ENCODE data around the gene UBIAD1.
"Not testable (repeated sequence)": the region's sequence is repeated elsewhere in the genome, so short reads cannot be mapped to it uniquely, and the experiment has no call there.

The UBIAD1 gene

DNA sequence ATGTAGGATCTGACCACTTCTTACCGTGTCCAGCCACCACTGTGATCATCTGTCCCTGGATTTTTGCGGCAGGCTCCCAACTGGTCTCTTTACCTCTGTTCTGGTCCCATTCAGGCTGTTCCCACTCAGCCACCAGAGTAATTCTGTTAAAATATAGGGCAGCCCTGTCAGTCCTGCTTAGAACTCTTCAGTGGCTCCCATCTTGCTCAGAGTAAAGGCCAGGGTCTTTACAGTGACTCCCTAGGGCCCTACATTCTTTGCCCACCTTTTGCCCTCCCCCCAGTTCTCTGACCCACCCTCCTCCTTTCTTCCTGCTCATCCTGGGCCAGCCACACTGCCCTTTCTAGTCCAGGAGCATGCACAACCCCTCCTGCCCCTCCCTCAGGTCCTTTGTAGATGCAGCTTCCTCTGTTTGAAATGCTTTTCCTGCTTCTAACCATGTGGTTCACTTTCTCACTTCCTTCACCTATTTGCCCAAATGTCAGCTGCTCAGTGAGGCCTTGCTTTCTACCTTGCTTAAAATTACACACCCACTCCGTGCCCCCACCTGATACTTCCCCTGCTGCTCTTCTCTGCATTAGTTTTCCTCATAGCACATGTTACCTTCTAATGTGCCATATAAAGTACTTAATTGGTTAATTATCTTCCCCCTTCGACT lies 7.8 kb downstream of the UBIAD1 start:
- no peak for DNase-seq

DNA sequence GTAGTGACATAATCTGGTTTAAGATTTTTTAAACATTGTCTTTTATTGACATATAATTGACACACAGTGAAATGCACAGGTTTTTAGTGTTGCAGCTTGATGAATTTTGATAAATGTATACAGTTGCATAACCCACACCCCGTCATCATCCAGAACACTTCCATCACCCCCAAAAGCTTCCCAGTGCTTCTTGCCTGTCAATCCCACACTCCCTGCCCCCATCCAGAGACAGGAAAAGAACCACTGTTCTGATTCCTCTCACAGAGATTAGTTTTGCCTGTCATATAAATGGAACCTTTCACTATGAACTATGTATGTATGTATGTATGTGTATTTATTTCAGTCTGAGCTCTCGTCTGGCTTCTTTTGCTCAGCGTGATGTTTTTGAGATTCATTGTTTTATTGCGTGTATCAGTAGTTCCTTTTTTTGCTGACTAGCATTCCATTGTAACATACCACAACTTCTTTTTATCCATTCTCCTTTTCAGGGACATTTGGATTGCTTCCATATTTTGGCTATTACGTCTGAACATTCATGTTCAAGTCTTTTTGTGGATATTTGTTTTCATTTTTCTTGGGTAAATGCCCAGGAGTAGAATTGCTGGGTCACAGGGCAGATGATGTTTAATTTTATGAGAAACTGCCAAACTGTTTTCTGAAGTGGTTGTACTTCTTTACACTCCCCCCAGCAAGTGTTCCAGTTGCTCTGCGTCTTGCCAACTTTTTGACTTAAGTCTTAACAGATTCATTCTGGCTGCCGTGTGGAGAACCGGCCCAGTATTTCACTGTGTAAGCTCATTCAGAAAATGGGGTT lies 8.7 kb downstream of the UBIAD1 start:
- no peak for DNase-seq

DNA sequence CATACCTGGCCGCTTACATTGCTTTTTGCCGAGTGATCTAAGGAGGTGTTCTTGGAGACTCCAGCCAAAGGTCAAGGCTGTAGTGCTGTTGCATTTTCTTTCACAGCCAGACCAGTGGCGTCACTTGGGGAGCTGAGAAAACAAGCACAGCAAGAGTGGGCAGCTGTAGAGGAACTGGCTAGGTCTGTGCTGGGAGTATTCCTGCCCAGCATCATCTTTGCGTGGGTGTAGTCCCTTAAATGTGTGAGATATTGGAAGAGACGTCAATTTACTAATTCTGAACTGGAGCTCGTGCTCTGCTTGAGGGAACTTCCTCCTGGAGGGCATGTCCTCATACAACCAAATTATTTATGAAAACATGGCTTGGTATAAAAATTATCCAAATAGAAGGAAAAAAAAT lies 10.2 kb downstream of the UBIAD1 start:
- DNase-seq, result no peak

DNA sequence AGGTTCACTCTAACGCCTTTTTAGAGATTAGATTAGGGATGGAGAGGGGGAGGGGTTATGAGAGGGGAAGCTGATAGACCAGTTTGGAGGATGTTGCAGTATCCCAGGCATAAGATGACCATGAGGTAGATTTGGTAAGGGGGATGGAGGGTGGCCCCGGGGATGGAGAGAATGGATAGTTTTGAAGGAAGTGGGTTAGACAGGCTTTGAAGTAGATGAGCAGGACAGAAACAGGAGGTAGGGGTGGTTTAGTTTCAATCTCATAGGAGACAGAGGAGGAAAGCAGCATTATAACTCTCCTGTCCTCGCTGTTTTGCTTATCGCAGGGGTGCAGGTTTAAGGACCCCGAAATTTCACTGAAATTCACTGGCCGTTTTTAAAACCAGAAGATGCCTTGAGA lies 11.8 kb downstream of the UBIAD1 start:
- no peak for DNase-seq

DNA sequence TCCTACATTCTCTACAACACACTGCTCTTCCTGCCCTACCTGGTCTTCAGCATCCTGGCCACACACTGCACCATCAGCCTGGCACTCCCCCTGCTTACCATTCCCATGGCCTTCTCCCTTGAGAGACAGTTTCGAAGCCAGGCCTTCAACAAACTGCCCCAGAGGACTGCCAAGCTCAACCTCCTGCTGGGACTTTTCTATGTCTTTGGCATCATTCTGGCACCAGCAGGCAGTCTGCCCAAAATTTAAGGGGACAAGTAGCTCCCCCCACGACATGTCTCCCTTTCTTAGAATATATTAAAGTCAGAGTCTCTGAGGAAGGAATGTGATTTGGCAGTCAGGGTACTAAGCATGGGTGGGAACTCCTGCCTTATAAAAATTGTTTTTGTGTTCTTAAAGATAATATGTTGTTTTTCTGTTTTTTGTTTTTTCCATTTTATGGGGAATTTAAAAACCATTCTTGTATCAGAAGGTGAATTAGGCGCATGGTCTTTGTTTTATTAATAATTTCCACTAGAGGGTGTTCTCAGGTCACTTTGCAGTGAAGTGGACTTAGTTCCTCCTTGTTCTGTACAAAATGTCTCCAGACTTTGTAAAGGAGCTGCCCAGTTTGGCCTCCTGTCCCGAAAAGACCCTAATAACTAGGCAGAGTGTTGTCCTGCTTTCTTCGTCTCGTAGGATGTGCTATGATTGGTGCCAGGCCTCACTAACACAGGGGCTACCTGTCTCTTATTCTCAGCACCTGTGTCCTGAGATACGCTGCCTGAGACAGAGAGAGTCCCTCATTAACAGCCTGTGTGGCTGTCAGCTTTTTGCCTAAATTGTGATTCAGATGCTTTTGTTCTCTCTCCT lies 13.1 kb downstream of the UBIAD1 start:
- no peak for DNase-seq

DNA sequence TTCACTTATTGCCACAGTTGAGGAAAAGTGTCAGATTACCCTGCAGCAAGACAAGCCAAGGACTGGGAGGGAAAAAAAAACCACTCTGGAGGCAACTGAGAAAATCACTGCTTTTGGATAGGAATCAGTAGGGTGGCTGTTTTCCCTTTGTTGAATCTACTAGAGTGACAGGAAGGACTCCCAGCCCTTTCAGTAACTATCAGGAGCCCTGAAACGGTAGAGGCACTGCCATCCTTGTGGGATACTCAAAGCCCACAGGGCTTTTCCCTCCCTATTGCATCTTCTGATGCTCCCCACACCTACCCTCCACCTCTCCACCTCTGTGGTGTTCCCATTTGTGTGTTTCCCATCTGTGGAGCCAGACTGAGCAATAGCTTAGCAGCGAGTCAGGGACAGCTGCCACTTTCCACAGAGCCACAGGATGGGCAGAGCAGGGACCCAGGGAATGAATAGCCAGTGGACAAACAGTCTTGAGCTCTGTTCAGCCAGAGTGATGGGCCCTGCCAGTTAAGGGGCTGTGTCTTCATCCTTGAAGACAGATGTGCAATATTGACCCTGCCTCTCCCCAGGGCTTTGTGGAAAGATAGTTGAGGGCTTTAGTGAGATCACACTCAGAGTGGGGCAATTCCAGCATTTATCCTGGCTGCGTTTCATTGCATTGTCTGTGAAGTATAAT lies 13.9 kb downstream of the UBIAD1 start:
- DNase-seq, result no peak

DNA sequence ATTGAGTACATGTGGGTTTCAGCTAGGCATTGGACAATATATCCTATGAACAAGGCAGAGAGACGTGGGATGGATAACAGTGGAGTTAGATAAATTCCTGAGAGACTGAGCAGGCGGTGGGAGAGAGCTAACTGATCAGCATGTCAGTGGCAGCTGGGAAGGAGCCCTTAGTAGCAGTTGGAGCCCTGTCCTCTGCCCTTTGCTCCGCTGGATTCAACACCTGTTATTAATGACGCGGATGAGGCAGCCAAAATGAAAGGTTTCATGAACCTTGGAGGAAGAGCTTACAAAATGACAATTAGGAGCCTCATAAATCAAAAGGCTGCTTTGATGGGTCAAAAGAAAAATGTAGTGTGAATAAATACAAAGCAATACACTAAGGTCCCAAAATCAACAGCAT lies 16.1 kb downstream of the UBIAD1 start:
- no peak for DNase-seq

DNA sequence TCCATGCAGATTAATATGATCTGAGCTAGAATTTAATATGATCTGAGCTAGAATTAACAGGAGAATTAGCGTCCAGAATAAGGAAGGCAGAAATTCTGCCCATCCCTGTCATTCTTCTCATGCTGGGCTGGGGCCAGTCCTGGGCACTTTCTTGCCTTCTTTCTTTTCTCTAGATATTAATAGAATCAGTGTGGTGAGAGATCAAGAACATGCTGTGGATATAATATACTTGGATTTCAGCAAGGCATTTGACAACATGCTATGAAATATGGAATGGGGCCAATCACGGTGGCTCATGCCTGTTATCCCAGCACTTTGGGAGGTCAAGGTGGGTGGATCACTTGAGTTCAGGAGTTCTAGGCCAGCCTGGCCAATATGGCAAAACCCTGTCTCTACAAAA lies 18.1 kb downstream of the UBIAD1 start:
- no peak for DNase-seq

DNA sequence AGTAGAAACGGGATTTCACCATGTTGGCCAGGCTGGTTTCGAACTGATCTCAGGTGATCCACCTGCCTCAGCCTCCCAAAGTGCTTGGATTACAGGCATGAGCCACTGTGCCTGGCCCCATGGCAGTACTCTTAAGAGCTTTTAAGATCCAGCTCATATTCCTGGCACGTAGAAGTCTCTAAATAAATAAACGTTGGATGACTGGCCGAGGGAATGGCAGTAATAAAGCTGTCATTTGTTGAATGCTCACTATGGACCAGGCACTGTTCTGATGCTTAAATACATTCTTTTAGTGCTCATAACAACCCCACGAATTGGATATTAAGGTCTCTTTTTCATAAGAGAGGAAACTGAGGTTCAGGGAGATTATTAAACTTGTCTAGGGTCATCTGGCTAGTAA lies 20.9 kb downstream of the UBIAD1 start:
- DNase-seq, result no peak

DNA sequence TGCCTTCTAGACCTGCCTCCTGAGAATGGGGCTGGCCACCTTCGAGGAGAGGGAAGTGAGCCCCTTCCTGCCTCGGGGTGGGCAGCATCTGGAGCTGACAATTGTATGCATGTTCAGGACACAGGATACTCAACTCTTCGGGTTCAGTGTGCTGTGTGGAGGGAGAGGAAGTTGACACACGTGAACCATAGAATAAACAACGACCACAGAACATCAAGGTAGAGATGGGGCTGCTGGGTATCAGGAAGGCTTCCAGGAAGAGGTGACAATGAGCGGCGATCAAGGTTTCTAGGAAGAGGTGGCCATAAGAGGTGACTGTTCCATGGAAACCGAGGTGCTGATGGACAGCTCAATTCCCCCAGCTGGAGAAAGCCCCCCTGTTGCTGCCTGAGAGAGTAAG lies 22.0 kb downstream of the UBIAD1 start:
- DNase-seq, result no peak

DNA sequence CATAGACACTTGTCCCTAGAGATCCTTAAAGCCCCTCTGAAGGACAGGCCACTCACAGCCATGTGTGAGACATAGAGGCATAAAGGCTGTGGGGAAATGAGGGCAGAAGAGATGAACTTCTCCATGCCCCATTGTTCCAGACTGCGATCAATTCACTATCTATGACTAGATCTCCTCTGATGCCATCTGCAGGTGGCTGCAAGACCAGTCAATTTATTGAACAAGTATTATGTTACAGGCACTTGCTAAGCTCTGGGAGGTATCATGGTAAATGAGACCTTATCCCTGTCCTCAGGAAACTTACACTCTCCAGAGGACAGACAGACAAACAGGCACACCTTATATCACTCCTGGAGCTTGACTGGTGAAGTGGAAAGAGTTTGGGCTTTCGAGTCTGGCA lies 22.9 kb downstream of the UBIAD1 start:
- no peak for DNase-seq

DNA sequence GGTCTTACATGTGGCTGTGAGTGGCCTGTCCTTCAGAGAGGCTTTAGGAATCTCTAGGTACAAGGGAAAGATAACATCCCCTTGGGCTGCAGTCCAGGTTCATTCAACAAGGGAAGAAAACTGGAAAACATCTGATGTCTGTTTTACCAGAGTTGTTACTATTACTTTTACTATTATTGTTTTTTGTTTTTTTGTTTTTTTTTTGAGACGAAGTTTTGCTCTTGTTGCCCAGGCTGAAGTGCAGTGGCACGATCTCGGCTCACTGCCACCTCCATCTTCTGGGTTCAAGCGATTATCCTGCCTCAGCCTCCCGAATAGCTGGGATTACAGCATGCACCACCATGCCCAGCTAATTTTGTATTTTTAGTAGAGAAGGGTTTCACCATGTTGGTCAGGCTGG lies 24.8 kb downstream of the UBIAD1 start:
- not testable (repeated sequence) for DNase-seq

DNA sequence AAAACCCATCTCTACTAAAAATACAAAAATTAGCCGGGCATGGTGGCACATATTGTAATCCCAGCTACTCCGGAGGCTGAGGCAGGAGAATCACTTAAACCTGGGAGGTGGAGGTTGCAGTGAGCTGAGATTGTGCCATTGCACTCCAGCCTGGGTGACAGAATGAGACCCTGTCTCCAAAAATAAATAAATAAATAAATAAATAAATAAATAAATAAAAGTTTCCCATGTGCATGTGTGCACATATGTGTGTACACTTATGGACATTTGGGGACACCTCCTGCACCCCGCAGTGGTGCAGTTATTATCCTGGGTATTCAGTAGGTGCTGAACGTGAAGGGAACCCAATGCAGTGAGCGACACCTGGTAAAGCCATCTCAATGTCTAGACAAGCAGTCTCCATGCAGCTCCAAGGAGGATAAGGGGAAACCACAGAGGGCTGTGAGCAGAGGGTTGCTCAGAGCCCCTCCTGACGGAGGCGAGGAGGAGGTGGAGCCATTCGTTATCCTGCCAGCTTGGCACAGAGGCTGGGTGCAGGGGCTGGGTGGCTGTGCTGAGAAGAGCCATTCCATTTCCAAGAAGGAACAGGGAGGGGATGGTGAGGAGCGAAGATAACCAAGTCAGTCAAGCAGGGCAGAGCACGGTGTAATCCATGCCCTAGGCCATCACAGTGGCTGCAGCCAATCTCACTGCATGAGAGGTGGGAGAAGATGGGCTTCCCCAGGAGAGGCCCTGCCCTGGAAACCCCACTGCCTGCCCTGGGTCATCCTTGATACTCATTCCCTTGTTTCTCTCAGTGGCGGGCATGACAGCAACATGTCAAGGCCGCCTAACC lies 25.6 kb downstream of the UBIAD1 start:
- no peak for DNase-seq

DNA sequence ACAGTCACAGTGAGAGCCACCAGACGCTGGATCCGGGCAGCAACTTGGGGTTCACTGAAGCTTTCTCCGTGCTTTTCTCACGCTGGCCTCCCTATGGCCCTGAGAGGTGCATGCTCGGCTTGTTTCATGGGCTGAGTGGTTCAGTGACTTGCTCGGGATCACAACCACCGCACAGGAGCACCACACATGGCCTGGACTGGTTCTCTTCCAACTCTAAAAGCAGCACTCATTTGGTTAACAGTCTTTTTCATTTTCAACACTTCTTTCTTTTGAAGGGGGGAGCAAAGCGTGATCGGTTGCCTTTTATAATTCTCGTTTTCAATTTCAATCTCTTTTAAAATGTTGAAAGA lies 26.2 kb downstream of the UBIAD1 start:
- no peak for DNase-seq

DNA sequence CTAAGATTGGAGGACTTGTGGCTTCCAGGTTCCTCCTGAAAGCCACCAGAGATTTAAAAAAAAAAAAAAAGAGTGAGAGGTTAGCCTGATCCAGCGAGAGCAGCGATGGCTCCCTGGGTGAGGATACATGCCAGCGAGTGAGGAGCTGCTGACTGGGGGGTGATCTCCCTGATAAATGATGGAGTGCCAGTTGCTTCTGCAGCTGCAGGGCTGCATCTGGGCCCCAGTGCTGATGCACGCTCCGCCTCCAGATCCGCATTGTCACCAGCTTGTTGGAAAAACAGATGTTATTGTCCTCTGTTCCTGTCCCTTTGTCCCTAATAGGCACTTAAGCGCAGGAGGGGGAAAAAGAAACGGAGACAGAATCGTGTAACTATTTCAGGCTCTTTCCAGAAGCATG lies 28.6 kb downstream of the UBIAD1 start:
- no peak for DNase-seq

DNA sequence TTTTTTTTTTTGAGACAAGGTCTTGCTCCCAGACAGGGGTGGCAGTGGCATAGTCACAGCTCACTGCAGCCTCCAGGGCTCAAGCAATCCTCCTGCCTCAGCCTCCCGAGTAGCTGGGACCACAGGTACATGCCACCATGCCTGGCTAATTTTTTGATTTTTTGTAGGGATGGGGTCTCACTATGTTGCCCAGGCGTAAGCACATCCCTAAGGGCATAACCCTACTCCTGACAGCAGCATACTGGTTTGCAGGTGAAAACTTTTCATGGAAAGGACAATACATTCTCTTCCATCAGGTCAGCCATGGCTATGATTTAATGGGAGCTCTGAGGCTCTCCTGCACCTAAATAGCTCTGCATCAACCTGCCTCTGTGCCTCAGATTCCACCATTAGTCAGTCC lies 29.4 kb downstream of the UBIAD1 start:
- DNase-seq, result no peak

DNA sequence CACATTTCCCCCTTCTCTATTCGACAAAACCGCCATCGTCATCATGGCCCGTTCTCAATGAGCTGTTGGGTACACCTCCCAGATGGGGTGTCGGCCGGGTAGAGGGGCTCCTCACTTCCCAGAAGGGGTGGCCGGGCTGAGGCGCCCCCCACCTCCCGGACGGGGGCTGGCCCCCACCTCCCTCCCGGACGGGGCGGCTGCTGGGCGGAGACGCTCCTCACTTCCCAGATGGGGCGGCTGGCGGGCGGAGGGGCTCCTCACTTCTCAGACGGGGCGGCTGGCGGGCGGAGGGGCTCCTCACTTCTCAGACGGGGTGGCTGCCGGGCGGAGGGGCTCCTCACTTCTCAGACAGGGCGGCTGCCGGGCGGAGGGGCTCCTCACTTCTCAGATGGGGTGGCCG lies 32.5 kb downstream of the UBIAD1 start:
- DNase-seq, result not testable (repeated sequence)

DNA sequence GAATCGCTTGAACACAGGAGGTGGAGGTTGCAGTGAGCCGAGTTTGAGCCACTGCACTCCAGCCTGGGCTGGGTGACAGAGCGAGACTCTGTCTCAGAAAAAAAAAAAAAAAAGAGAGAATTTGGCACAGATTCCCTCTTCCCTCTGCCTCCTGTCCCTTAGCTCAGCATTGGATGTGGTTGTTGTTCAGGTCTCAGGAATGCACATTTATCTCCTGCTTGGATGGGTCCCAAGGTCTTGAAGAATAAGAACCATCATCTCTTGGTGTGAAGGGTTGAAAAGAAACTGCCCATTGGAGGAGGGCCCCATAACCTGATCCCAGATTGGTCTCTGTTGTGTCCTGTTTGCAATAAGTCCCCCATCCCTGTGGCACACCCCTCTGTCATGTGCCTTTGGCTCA lies 34.9 kb downstream of the UBIAD1 start:
- DNase-seq, result no peak

DNA sequence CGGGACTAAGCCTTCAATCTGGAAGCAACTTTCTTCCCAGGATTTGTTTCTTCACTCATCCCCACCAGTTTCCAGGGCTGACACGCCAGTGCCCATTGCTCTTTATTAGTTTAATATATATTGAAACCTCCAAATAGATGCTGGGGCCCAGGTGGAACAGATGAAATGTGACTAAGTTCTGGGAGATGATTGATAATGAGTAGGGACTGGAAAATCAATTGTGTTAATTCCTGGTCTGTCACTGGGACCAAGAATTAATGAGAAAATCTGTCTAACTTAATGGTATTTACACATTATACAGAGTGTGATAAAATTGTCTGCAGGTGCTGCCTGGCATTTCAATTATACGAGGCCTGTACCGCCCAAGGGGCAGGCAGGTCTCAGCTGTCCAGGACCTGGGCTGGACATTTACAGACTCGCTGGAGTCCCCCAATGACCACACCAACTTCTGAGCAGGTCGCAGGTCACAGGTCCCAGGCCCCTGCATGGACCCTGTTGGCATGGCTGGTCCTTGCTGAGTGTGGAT lies 35.8 kb downstream of the UBIAD1 start:
- DNase-seq, result no peak

DNA sequence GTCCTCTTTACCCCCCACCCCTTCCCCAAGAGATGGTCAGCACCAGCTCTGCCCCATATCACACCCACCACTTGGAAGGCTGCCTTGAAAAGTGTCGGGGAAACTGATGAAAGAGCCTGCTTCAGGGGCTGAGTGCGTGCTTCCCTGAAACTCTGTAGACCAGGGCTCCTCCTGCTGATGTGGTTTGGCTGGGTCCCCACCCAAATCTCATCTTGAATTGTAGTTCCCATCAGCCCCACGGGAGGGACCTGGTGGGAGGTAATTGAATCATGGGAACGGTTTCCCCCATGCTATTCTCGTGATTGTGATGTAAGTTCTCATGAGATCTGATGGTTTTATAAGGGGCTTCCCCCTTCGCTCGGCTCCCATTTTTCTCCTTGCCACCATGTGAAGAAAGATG lies 36.4 kb downstream of the UBIAD1 start:
- no peak for DNase-seq

DNA sequence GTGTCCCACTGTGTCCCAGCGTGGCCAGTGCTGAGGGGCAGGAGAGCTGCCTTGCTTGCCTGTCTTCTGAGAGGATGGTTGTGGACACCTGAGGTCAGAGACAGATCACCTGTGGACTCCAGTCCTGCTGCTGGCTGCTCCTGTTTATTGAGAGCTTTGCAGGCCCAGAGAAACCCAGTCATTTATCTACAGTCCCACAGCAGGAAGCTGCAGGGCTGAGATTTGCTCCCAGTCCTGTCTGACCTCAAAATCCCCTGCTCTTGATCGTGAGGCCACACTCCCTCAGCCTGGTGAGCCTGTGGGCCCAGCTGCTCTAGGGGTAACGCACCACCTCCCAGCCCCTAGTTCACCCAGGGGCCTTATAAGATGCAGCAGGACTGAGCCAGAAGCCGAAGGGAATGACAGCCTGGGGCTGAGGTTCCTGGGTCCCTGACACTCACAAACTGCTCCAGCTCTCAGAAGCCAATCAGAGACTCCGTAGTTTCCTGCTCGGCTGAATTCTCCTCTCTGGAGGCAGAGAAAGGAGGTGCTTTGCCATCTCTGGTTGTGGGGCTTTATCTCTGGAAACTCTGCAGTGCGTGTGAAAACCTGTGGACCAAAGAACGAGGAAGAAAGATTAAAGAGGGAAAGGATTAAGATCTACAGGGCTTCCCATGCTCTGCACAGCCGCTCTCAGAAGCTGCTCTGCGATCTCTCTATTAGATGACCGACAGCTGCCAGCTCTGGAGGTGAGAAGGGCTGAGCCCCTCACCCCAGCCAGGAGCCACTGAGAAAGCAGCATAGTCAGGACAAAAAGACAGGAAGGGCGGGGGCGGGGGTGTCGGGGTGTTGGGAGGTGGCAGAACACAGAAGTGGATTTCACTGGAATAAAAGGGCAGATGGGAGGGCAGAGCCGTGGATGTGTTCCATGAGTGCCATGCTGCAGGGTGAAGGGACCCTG lies 39.1 kb downstream of the UBIAD1 start:
- DNase-seq, result no peak

Measured in 8988T (cell line).